ENCODE measurements around the gene ROCK2. TPM values are rescaled to one million over a fixed set of nuclear protein-coding genes. Genes with fewer than 3 reads are reported as not detected.

Gene ROCK2
- polyA plus RNA-seq, 1 donor (not counting 4 experiments of a cell fraction or from before 2014, with no cell fraction given): 12.6 TPM

DNA sequence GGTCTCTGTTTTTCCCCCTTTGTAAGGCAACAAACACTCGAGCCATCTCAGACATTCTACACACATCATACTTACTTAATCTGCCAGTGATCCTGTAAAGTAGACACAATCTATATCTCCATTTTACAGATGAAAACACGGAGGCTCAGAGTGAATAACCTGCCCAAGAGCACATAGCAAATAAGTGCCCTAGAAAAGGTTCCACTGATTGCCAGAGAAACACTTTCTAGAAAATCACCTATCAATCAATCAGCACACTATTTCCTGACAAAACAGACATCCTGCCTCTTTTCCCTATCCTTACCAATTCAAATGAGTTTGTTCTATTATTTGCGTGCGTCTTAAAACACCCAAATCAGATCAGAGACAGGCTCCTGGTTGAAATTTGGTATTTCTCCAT, 165.2 kb downstream of the ROCK2 start:
- DNase-seq (ENCODE audit: low read depth, low spot score): no peak
- Histone ChIP-seq H3K9ac (ENCODE audit: control insufficient read depth, extremely low read depth, insufficient read depth, low read length) (no peak overlapping the region), H3K27me3 (ENCODE audit: control insufficient read depth, extremely low read depth, insufficient read depth, low read length) (no peaks in the 10 kb centered on the region), H3K79me2 (ENCODE audit: control insufficient read depth, insufficient read depth, low read length) (no peaks in the 10 kb centered on the region), H3K4me3 (ENCODE audit: control insufficient read depth in 2 of 3, extremely low read depth in 1 of 3, insufficient read depth in 2 of 3, low read depth in 1 of 3, low read length in 3 of 3) (no peak overlapping the region), H2AFZ (ENCODE audit: control insufficient read depth, low read length) (no peak overlapping the region), H3K9me1 (ENCODE audit: control insufficient read depth, extremely low read depth, insufficient read depth, low read length) (no peaks in the 10 kb centered on the region), H3K4me1 (ENCODE audit: control insufficient read depth, extremely low read depth, insufficient read depth, low read length) (peaks cover 8% of the 10 kb centered on the region), H3K9me3 (ENCODE audit: control insufficient read depth, low read depth, low read length) (no peaks in the 10 kb centered on the region), H3K27ac (ENCODE audit: control insufficient read depth, insufficient read depth, low read length) (no peak overlapping the region), H4K20me1 (ENCODE audit: control insufficient read depth, extremely low read depth, insufficient read depth, low read length) (no peaks in the 10 kb centered on the region), H3K4me2 (ENCODE audit: control insufficient read depth, extremely low read depth, insufficient read depth, low read depth, low read length) (no peak overlapping the region), H3K36me3 (ENCODE audit: control insufficient read depth in 2 of 2, extremely low read depth in 1 of 2, insufficient read depth in 2 of 2, low read length in 2 of 2) (peaks cover 0 to 4% of the 10 kb centered on the region in 2 experiments)
- TF ChIP-seq EZH2 (IDR thresholded peaks at IDR 0.05; ENCODE audit: low read length): no peak
- TF ChIP-seq, protein P1, sequence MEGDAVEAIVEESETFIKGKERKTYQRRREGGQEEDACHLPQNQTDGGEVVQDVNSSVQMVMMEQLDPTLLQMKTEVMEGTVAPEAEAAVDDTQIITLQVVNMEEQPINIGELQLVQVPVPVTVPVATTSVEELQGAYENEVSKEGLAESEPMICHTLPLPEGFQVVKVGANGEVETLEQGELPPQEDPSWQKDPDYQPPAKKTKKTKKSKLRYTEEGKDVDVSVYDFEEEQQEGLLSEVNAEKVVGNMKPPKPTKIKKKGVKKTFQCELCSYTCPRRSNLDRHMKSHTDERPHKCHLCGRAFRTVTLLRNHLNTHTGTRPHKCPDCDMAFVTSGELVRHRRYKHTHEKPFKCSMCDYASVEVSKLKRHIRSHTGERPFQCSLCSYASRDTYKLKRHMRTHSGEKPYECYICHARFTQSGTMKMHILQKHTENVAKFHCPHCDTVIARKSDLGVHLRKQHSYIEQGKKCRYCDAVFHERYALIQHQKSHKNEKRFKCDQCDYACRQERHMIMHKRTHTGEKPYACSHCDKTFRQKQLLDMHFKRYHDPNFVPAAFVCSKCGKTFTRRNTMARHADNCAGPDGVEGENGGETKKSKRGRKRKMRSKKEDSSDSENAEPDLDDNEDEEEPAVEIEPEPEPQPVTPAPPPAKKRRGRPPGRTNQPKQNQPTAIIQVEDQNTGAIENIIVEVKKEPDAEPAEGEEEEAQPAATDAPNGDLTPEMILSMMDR (optimal IDR thresholded peaks at IDR 0.05 in 1 of 3, IDR thresholded peaks at IDR 0.05 in 1 of 3, conservative IDR thresholded peaks at IDR 0.05 in 1 of 3; ENCODE audit: extremely low read depth in 1 of 3, insufficient read depth in 2 of 3, low read length in 3 of 3): no peak
- dilution Hi-C loops (cut with MboI; ENCODE audit: extremely low pct_ligation_motif_present, low sequenced_read_pairs): no loop called here
- no peak for FAIRE-seq

DNA sequence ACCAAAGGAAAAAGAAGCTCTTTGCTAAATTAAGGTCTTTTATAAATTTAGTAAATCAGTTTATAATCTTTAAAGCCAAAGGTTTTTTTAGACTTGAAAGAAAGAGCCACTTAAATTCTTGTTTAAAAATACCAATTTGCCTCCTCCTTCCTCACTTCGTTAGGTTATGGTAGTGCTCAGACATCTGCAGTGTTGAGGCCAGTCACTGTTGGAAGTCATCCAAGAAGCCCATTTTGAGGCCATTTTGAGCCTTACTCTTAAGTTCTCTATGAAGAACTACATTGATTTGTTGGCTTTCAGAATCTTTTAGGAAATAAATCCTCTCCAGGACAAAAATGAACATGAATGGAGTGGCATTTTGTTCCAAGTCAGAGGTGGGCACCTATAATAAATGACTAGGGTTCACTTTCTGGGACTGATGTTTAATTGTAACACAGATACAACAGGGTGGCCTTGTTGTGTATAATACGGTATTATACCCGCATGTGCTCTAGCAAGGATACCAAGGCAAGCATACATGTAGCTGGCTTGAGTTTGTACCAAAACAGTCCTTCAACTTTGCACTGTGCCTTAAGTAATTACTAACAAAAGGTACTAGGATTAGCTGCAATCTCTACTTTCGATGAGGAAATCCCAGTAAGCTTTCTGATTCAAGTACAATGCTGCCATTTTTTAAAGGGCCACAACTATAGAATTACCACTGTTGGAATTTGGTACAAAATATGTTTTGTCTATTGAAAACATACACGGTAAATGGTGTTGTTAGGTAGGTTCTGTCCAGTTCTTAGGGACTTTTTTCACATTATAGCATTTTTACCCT, 166.4 kb downstream of the ROCK2 start:
- H3K36me3 ChIP-seq (ENCODE audit: control insufficient read depth in 2 of 2, extremely low read depth in 1 of 2, insufficient read depth in 2 of 2, low read length in 2 of 2): peaks cover 0 to 4% of the 10 kb centered on the region in 2 experiments
- peaks cover 8% of the 10 kb centered on the region for H3K4me1 ChIP-seq (ENCODE audit: control insufficient read depth, extremely low read depth, insufficient read depth, low read length)
- no peak overlapping the region for H3K27ac ChIP-seq (ENCODE audit: control insufficient read depth, insufficient read depth, low read length)
- no peak for DNase-seq (ENCODE audit: low read depth, low spot score)
- H3K4me2 ChIP-seq (ENCODE audit: control insufficient read depth, extremely low read depth, insufficient read depth, low read depth, low read length): no peak overlapping the region
- H4K20me1 ChIP-seq (ENCODE audit: control insufficient read depth, extremely low read depth, insufficient read depth, low read length): no peaks in the 10 kb centered on the region
- no peaks in the 10 kb centered on the region for H3K27me3 ChIP-seq (ENCODE audit: control insufficient read depth, extremely low read depth, insufficient read depth, low read length)
- no peak overlapping the region for H3K9ac ChIP-seq (ENCODE audit: control insufficient read depth, extremely low read depth, insufficient read depth, low read length)
- H3K79me2 ChIP-seq (ENCODE audit: control insufficient read depth, insufficient read depth, low read length): no peaks in the 10 kb centered on the region
- H3K4me3 ChIP-seq (ENCODE audit: control insufficient read depth in 2 of 3, extremely low read depth in 1 of 3, insufficient read depth in 2 of 3, low read depth in 1 of 3, low read length in 3 of 3): no peak overlapping the region
- no peak for FAIRE-seq
- H2AFZ ChIP-seq (ENCODE audit: control insufficient read depth, low read length): no peak overlapping the region
- H3K9me3 ChIP-seq (ENCODE audit: control insufficient read depth, low read depth, low read length): no peaks in the 10 kb centered on the region
- no peaks in the 10 kb centered on the region for H3K9me1 ChIP-seq (ENCODE audit: control insufficient read depth, extremely low read depth, insufficient read depth, low read length)
- dilution Hi-C loops (cut with MboI; ENCODE audit: extremely low pct_ligation_motif_present, low sequenced_read_pairs): no loop called here
- TF ChIP-seq, protein P1 (optimal IDR thresholded peaks at IDR 0.05 in 1 of 3, IDR thresholded peaks at IDR 0.05 in 1 of 3, conservative IDR thresholded peaks at IDR 0.05 in 1 of 3; ENCODE audit: extremely low read depth in 1 of 3, insufficient read depth in 2 of 3, low read length in 3 of 3): no peak
- no peak for TF ChIP-seq EZH2 (IDR thresholded peaks at IDR 0.05; ENCODE audit: low read length)
